GM12892 (cell line): ENCODE results near the gene NECAB3.

Experiments used
- DNase-seq: peaks from one replicate; pipeline ENCODE4 v3.0.0; 2011; ENCODE audit not compliant: insufficient read length
- FAIRE-seq: peaks from 2 replicates; lab custom pipeline; 2011; peaks lifted over from hg19 to GRCh38; lab: Jason Lieb, UNC
- POLR2A ChIP-seq: IDR thresholded peaks from 2 replicates; pipeline ENCODE4 v1.6.1; 2011; ENCODE audit warnings: low read depth, low read length, control low read depth
- POLR2AphosphoS5 ChIP-seq: IDR thresholded peaks from 2 replicates; pipeline ENCODE4 v1.6.1; 2011; ENCODE audit warnings: low read depth, low read length, control low read depth
- TAF1 ChIP-seq: IDR thresholded peaks from 2 replicates; pipeline ENCODE4 v1.6.1; 2011; ENCODE audit warnings: low read depth, mild to moderate bottlenecking, control low read depth, low read length, borderline replicate concordance

NECAB3 gene

DNA sequence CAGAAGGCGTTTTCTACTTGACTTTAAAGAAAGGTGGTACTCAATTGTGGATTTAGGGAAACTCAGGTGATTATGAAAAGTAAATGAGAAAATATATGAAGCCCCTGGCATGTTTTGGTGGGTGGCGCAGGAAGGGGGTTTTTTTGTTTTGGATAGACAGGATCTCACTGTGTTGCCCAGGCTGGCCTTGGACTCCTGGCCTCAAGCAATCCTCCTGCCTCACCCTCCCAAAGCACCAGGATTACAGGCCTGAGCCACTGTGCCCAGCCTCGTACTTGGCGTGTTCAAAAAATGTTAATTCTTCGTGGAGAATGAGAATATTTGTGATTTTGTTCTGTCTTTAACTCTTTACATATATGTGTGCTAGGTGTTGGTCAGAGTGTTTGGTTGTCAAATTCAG lies 44.2 kb downstream of the NECAB3 start:
- no peak for FAIRE-seq
- DNase-seq: no peak
- no peak for TF ChIP-seq POLR2AphosphoS5
- no peak for TF ChIP-seq TAF1
- TF ChIP-seq POLR2A: no peak

DNA sequence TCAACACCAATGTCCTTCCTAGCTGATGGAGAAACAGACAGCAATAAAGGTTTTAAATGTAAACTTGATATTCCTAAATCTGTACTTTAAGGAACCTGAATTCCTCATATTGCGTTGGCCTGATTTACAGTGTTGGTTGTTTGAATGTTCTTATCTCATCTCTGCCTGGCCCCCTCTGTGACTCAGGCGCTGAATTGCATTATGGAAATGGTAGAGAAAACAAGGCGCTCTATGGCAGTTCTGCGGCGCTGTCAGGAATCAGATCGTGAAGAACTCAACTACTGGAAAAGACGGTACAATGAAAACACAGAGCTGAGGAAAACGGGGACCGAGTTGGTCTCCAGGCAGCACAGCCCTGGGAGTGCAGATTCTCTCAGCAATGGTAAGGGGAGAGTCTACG lies 44.7 kb downstream of the NECAB3 start:
- DNase-seq: no peak
- no peak for FAIRE-seq
- TF ChIP-seq POLR2AphosphoS5 (no peak), POLR2A (no peak), TAF1 (no peak)

DNA sequence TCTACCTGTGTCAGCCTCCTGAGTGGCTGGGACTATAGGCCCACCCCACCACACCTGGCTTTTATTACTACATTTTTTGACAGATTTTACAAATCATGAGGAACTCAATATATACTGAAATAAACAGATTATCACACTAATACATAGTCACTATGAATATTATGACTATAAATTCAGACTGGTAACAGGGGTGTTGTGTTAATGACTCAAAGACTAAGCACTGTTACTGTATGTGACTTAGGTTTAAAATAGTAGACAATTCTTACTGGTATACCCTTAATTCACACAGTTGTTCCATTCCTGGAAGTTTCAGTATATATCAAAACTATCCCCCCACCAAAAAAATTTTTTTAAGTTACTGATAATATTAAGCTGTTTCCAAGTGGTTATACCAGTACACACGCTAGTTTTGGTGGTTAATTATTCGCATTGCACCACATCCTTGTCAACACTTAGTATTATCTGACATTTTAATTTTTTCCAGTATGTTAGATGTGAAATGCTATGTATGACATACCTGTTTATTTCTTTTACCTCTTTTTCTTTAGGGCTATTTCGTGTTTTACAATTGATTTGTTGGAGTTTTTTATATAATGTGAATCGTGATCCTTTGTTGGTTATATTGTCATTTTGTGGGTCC lies 46.5 kb downstream of the NECAB3 start:
- TF ChIP-seq TAF1 (no peak), POLR2A (no peak), POLR2AphosphoS5 (no peak)
- FAIRE-seq: no peak

DNA sequence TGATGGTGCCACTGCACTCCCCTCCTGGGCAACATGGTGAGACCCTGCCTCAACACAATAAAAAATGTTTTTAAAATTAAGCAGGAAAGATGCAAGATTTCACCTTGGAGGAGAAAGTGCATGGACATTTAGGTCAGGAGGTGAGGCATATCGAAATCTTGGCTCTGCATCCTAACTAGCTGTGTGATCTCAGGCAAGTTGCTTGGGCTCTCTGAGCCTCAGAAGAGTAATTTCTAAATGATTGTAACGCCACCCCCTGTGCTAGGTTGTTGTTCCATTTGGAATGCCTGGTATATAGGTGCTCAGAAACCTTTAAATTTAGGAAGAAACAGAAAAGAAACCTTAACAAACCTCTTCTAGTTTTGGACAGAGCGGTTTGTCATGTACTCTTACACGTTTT lies 48.0 kb downstream of the NECAB3 start:
- no peak for FAIRE-seq
- TF ChIP-seq POLR2AphosphoS5 (no peak), POLR2A (no peak), TAF1 (no peak)
- no peak for DNase-seq

More for the DNA sequence above, 46.5 kb downstream of the NECAB3 start:
- DNase-seq: no peak

DNA sequence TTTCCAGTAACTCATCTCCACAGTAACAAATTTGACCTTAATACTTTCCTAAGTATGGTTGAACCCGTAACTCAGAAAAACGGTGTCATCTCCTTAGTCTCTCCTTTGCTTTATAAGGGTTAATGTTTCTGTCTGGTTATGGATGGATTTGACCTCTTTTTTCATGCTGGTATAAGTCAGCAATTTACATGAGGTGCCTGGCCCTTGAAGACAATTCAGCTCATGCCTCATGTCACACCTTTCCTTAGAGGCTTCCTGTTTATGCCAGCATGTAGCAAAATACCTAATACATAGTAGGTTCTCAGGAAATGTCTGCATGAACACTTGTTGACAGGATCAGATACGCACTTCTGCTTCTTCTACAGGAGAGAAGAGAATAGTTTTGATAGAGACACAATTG lies 49.8 kb downstream of the NECAB3 start:
- DNase-seq (no peak), FAIRE-seq (no peak)
- TF ChIP-seq POLR2AphosphoS5 (no peak), TAF1 (no peak), POLR2A (no peak)

DNA sequence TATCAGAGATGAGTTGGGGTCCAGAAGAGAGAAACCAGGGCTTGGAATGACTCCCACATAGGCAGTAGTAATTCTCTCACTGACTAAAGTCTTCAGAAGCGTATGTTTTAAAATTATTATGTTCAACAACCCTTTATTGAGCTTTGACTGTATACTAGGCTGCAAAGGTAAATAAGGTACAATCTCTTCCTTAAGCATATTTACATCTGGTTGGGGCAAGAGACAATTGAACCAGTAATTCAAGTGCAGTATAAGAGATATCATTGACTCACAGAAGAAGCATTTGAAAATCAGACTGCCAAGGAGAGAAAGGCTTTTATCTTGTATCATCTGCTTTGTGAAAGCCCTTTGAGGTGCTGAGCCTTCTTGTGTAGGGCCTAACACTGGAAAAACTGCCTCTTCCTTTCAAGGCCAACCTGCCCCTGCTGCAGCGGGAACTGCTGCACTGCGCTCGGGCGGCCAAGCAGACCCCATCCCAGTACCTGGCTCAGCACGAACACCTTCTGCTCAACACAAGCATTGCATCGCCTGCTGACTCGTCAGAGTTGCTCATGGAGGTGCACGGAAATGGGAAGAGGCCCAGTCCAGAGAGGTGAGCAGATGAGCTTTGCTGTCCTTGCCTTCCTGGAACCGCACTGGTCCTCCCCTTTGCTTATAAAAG lies 51.4 kb downstream of the NECAB3 start:
- TF ChIP-seq POLR2AphosphoS5 (no peak), TAF1 (no peak), POLR2A (no peak)
- no peak for DNase-seq
- no peak for FAIRE-seq

DNA sequence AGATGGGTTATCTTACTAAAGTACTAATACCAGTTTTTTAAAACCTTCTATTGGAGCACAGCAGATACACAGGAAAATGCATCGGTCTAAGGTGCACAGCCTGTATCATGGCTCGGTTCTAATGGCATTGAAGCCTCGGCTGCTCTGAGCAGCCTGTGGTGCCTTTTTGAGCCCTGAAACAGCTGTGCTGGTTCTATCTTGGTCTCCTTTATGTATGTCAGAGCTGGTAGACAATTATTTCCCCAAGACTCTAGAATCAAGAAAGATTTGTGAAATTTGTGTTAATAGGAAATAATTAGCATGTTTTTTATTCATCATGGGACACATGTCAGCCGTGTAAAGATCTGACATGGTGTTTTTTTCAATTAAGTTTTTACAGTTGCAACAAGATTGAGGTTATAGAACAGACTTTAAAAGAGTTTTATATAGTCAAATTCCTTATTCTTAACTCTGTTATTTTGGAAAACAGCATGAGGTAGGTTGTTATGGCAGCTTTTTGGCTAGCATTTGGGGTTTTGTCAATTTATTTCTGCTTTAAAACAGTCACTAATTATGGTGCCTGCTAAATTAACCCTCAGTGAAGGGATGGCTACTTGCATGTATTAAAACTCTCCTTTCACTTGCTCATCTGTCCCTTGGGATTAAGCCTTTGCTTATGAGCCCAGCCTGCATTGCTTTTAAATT lies 52.4 kb downstream of the NECAB3 start:
- DNase-seq: no peak
- TF ChIP-seq POLR2AphosphoS5: no peak
- TF ChIP-seq TAF1: no peak
- TF ChIP-seq POLR2A: no peak
- no peak for FAIRE-seq

DNA sequence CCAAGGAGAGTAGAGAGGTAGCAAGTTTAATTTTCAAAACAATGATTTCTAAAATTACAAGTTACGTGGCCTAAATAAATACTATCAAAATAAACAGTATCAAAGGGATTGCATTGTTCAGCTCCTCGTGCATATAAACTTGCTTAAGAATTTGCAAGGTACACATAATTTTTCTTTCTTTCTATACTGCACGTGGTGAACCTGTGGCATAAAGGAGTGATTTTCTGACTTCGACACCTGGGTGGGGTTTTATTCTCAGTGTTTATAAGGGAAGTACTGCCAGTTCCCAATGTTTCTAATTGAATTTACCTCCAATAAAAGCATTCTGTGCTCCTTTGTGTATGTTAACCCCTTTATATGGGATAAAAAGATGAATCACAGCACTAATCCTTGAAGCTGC lies 62.2 kb downstream of the NECAB3 start:
- no peak for TF ChIP-seq POLR2AphosphoS5
- TF ChIP-seq TAF1: no peak
- TF ChIP-seq POLR2A: no peak
- FAIRE-seq (no peak), DNase-seq (no peak)

DNA sequence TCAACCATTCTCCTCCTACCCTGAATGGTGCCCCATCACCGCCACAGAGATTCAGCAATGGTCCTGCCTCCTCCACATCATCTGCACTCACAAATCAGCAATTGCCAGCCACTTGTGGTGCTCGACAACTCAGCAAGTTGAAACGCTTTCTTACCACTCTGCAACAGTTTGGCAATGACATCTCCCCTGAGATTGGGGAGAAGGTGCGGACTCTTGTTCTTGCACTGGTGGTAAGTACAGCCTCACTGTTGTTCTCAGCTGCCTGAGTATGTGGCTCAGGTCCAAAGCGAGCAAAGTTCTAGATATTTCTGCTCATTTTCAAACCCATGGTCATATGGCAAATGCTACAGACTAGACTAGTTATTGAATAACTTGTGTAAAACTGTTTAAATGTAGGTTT lies 63.1 kb downstream of the NECAB3 start:
- no peak for DNase-seq
- FAIRE-seq: no peak
- TF ChIP-seq POLR2AphosphoS5 (no peak), TAF1 (no peak), POLR2A (no peak)

DNA sequence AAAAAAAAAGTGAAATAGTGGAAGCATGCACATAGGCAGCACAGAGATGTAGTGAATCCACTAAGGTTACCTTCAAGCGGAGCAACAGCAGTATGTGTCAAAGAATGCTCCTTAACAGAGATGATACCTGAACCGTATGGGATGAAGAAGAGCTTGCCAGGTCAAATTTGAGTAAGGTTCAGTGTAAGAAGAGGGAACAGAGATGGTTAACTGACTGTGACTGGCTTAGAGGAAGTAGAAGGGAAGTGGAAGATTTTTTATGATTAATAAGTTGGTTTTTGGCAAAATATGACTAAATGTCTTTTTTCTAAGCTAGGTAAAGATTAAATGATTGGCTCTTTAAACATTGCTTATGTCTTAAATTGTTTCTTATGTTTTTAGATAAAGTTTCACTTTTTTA lies 64.7 kb downstream of the NECAB3 start:
- TF ChIP-seq POLR2A: no peak
- no peak for TF ChIP-seq TAF1
- TF ChIP-seq POLR2AphosphoS5: no peak
- FAIRE-seq (peak; percentile 14), DNase-seq (no peak)
